T-helper 2 cell treated with Interferon-gamma antibody and Interleukin-4, amounts not matched to agents 100 ng/mL and 5 ng/mL, for 36 hours (primary cell): Measurements from ENCODE around the gene JAKMIP3. TPM values are rescaled to one million over a fixed set of nuclear protein-coding genes. Genes with fewer than 3 reads are reported as not detected.
"Not testable (repeated sequence)": the region's sequence is repeated elsewhere in the genome, so short reads cannot be mapped to it uniquely, and the experiment has no call there.

Experiments used
- intact Hi-C: fragments of 100-400 bp; cut with micrococcal nuclease; formaldehyde crosslinking; loops from one replicate; pipeline ENCODE4 v1.15.1; 2023
- total RNA-seq: library from RNA; stranded (reverse); gene quantifications from 2 replicates; pipeline ENCODE4 v1.2.3, GENCODE V29; 2022

Gene JAKMIP3
- total RNA-seq, 1 donor from 2014 or later: 1.0 TPM

GRCh38 chr10:132064082-132064755, 1.5 kb upstream of the JAKMIP3 start:
- intact Hi-C loops: no loop called here

GRCh38 chr10:132064771-132065437, 842 bp upstream of the JAKMIP3 start:
- intact Hi-C loops: no loop called here

- intact Hi-C loops: no loop called here
Measured at GRCh38 chr10:132066186-132066585, 440 bp downstream of the JAKMIP3 start.

GRCh38 chr10:132066812-132067211, 1.1 kb downstream of the JAKMIP3 start:
- intact Hi-C loops: no loop called here

GRCh38 chr10:132068431-132069121, 2.8 kb downstream of the JAKMIP3 start:
- intact Hi-C loops: no loop called here

GRCh38 chr10:132069122-132069848, 3.5 kb downstream of the JAKMIP3 start:
- intact Hi-C loops: no loop called here

GRCh38 chr10:132069849-132070182, 4.1 kb downstream of the JAKMIP3 start:
- intact Hi-C loops: no loop called here

GRCh38 chr10:132070724-132071123, 5.0 kb downstream of the JAKMIP3 start:
- intact Hi-C loops: no loop called here

GRCh38 chr10:132071667-132072066, 5.9 kb downstream of the JAKMIP3 start:
- intact Hi-C loops: no loop called here

GRCh38 chr10:132075909-132076577, 10.3 kb downstream of the JAKMIP3 start:
- intact Hi-C loops: no loop called here

- intact Hi-C loops: no loop called here
Measured at GRCh38 chr10:132076578-132077081, 10.9 kb downstream of the JAKMIP3 start.

- intact Hi-C loops: no loop called here
Measured at GRCh38 chr10:132077091-132077490, 11.3 kb downstream of the JAKMIP3 start.

- intact Hi-C loops: no loop called here
Measured at GRCh38 chr10:132078746-132079345, 13.1 kb downstream of the JAKMIP3 start.

- intact Hi-C loops: not testable (repeated sequence)
Measured at GRCh38 chr10:132084384-132084783, 18.6 kb downstream of the JAKMIP3 start.

GRCh38 chr10:132093236-132093635, 27.5 kb downstream of the JAKMIP3 start:
- intact Hi-C loops: not testable (repeated sequence)

GRCh38 chr10:132094581-132095234, 29.0 kb downstream of the JAKMIP3 start:
- intact Hi-C loops: no loop called here

- intact Hi-C loops: no loop called here
Measured at GRCh38 chr10:132095403-132096113, 29.8 kb downstream of the JAKMIP3 start.

- intact Hi-C loops: no loop called here
Measured at GRCh38 chr10:132096223-132096622, 30.5 kb downstream of the JAKMIP3 start.

GRCh38 chr10:132096863-132097478, 31.2 kb downstream of the JAKMIP3 start:
- intact Hi-C loops: no loop called here
